Hindlimb muscle (tissue), 1 donor: ENCODE results near the gene TMEM187. TPM values are rescaled to one million over a fixed set of nuclear protein-coding genes. Genes with fewer than 3 reads are reported as not detected.

Source experiments
- DNase-seq: peaks from one replicate; pipeline ENCODE4 v3.0.0-alpha.2; 2013
- polyA plus RNA-seq: library from polyadenylated mRNA; unstranded; fragments of 120-200 nt; gene quantifications from one replicate; pipeline ENCODE4 v1.2.1, GENCODE V29; 2013; ENCODE audit not compliant: insufficient read length

The TMEM187 gene
- polyA plus RNA-seq, 1 donor: 7.5 TPM

GRCh38 chrX:154002215-154002719 lies 29.7 kb downstream of the TMEM187 start:
- DNase-seq: no peak

GRCh38 chrX:154004315-154004714 lies 31.8 kb downstream of the TMEM187 start:
- no peak for DNase-seq

GRCh38 chrX:154006947-154007346 lies 34.4 kb downstream of the TMEM187 start:
- no peak for DNase-seq

- DNase-seq: no peak
These were observed 36.0 kb downstream of the TMEM187 start for GRCh38 chrX:154008521-154008920.

GRCh38 chrX:154010330-154011087 lies 38.0 kb downstream of the TMEM187 start:
- no peak for DNase-seq

- no peak for DNase-seq
These were observed 39.1 kb downstream of the TMEM187 start for GRCh38 chrX:154011376-154012335.

GRCh38 chrX:154012336-154012991 lies 39.9 kb downstream of the TMEM187 start:
- DNase-seq: no peak

- DNase-seq: no peak
These were observed 40.5 kb downstream of the TMEM187 start for GRCh38 chrX:154013001-154013421.

GRCh38 chrX:154013614-154014360 lies 41.2 kb downstream of the TMEM187 start:
- peak; percentile 48 for DNase-seq

- DNase-seq: no peak
These were observed 42.2 kb downstream of the TMEM187 start for GRCh38 chrX:154014429-154015380.

GRCh38 chrX:154015581-154016264 lies 43.2 kb downstream of the TMEM187 start:
- DNase-seq: no peak

GRCh38 chrX:154016366-154017076 lies 44.0 kb downstream of the TMEM187 start:
- DNase-seq: no peak

- DNase-seq: no peak
These were observed 45.4 kb downstream of the TMEM187 start for GRCh38 chrX:154017766-154018517.

GRCh38 chrX:154018518-154019060 lies 46.0 kb downstream of the TMEM187 start:
- no peak for DNase-seq

GRCh38 chrX:154019061-154019621 lies 46.6 kb downstream of the TMEM187 start:
- DNase-seq: no peak

GRCh38 chrX:154019633-154020528 lies 47.3 kb downstream of the TMEM187 start, which contains the start of gene IRAK1:
Gene IRAK1, minus strand, starts transcription at chrX:154019902. Its CDS starts 90 bp downstream, at chrX:154019812.
- peak; percentile 72 for DNase-seq
